ENCODE data around the gene JMJD7.
"Not testable (repeated sequence)": the region's sequence is repeated elsewhere in the genome, so short reads cannot be mapped to it uniquely, and the experiment has no call there.

The JMJD7 gene

GRCh38 chr15:41823502-41823901 is 4.4 kb upstream of the JMJD7 start:
- H3K27ac ChIP-seq (ENCODE audit: low read depth, low read length): no peak overlapping the region
- no peak overlapping the region for H3K4me3 ChIP-seq (ENCODE audit: low read depth, low read length)
- H3K27me3 ChIP-seq (ENCODE audit: control insufficient read depth, insufficient read depth, low read length): no peaks in the 10 kb centered on the region; the same call in 1 of the 2 replicates
- peaks cover under 1% of the 10 kb centered on the region for H3K4me1 ChIP-seq (ENCODE audit: control insufficient read depth, insufficient read depth, low read length)
- no peak overlapping the region for H3K9ac ChIP-seq (ENCODE audit: low read depth, low read length)
- H3K9me3 ChIP-seq (ENCODE audit: control insufficient read depth, insufficient read depth, low read length): no peaks in the 10 kb centered on the region
- peaks cover 14% of the 10 kb centered on the region for H3K36me3 ChIP-seq (ENCODE audit: control insufficient read depth, insufficient read depth, low read length)

GRCh38 chr15:41824062-41824745 is 3.7 kb upstream of the JMJD7 start:
- H3K4me1 ChIP-seq (ENCODE audit: control insufficient read depth, insufficient read depth, low read length): peaks cover 4% of the 10 kb centered on the region
- no peak overlapping the region for H3K27ac ChIP-seq (ENCODE audit: low read depth, low read length)
- no peak overlapping the region for H3K9ac ChIP-seq (ENCODE audit: low read depth, low read length)
- no peak overlapping the region for H3K4me3 ChIP-seq (ENCODE audit: low read depth, low read length)
- H3K9me3 ChIP-seq (ENCODE audit: control insufficient read depth, insufficient read depth, low read length): no peaks in the 10 kb centered on the region
- no peaks in the 10 kb centered on the region; the same call in 1 of the 2 replicates for H3K27me3 ChIP-seq (ENCODE audit: control insufficient read depth, insufficient read depth, low read length)
- peaks cover 8% of the 10 kb centered on the region; the same call in 1 of the 2 replicates for H3K36me3 ChIP-seq (ENCODE audit: control insufficient read depth, insufficient read depth, low read length)

- Histone ChIP-seq H3K9me3 (ENCODE audit: control insufficient read depth, insufficient read depth, low read length) (no peaks in the 10 kb centered on the region), H3K36me3 (ENCODE audit: control insufficient read depth, insufficient read depth, low read length) (peaks cover 7% of the 10 kb centered on the region; the same call in 1 of the 2 replicates), H3K27me3 (ENCODE audit: control insufficient read depth, insufficient read depth, low read length) (no peaks in the 10 kb centered on the region; the same call in 1 of the 2 replicates), H3K27ac (ENCODE audit: low read depth, low read length) (no peak overlapping the region), H3K9ac (ENCODE audit: low read depth, low read length) (no peak overlapping the region), H3K4me3 (ENCODE audit: low read depth, low read length) (no peak overlapping the region), H3K4me1 (ENCODE audit: control insufficient read depth, insufficient read depth, low read length) (peaks cover 4% of the 10 kb centered on the region)
Observed at GRCh38 chr15:41825145-41825544, 2.7 kb upstream of the JMJD7 start.

- Histone ChIP-seq H3K4me1 (ENCODE audit: control insufficient read depth, insufficient read depth, low read length) (peaks cover 4% of the 10 kb centered on the region), H3K4me3 (ENCODE audit: low read depth, low read length) (no peak overlapping the region), H3K27me3 (ENCODE audit: control insufficient read depth, insufficient read depth, low read length) (no peaks in the 10 kb centered on the region; the same call in 1 of the 2 replicates), H3K36me3 (ENCODE audit: control insufficient read depth, insufficient read depth, low read length) (peaks cover 7% of the 10 kb centered on the region; the same call in 1 of the 2 replicates), H3K27ac (ENCODE audit: low read depth, low read length) (no peak overlapping the region), H3K9ac (ENCODE audit: low read depth, low read length) (no peak overlapping the region), H3K9me3 (ENCODE audit: control insufficient read depth, insufficient read depth, low read length) (no peaks in the 10 kb centered on the region)
Observed at GRCh38 chr15:41825572-41826535, 2.0 kb upstream of the JMJD7 start.

- peak overlapping the region; percentile 97 for H3K4me3 ChIP-seq (ENCODE audit: low read depth, low read length)
- H3K27me3 ChIP-seq (ENCODE audit: control insufficient read depth, insufficient read depth, low read length): no peaks in the 10 kb centered on the region; the same call in 1 of the 2 replicates
- H3K4me1 ChIP-seq (ENCODE audit: control insufficient read depth, insufficient read depth, low read length): peaks cover 4% of the 10 kb centered on the region
- H3K36me3 ChIP-seq (ENCODE audit: control insufficient read depth, insufficient read depth, low read length): peaks cover 15% of the 10 kb centered on the region
- no peak overlapping the region for H3K27ac ChIP-seq (ENCODE audit: low read depth, low read length)
- H3K9ac ChIP-seq (ENCODE audit: low read depth, low read length): no peak overlapping the region
- H3K9me3 ChIP-seq (ENCODE audit: control insufficient read depth, insufficient read depth, low read length): no peaks in the 10 kb centered on the region
Observed at GRCh38 chr15:41827290-41827879, 507 bp upstream of the JMJD7 start.

- Histone ChIP-seq H3K27me3 (ENCODE audit: control insufficient read depth, insufficient read depth, low read length) (no peaks in the 10 kb centered on the region; the same call in 1 of the 2 replicates), H3K27ac (ENCODE audit: low read depth, low read length) (no peak overlapping the region), H3K4me1 (ENCODE audit: control insufficient read depth, insufficient read depth, low read length) (peaks cover 4% of the 10 kb centered on the region), H3K36me3 (ENCODE audit: control insufficient read depth, insufficient read depth, low read length) (peaks cover 12% of the 10 kb centered on the region), H3K9ac (ENCODE audit: low read depth, low read length) (no peak overlapping the region), H3K4me3 (ENCODE audit: low read depth, low read length) (peak overlapping the region; percentile 97), H3K9me3 (ENCODE audit: control insufficient read depth, insufficient read depth, low read length) (no peaks in the 10 kb centered on the region)
Observed at GRCh38 chr15:41828807-41829141, 882 bp downstream of the JMJD7 start.

GRCh38 chr15:41829959-41830646 is 2.2 kb downstream of the JMJD7 start:
- Histone ChIP-seq H3K9me3 (ENCODE audit: control insufficient read depth, insufficient read depth, low read length) (no peaks in the 10 kb centered on the region), H3K4me1 (ENCODE audit: control insufficient read depth, insufficient read depth, low read length) (peaks cover 4% of the 10 kb centered on the region), H3K9ac (ENCODE audit: low read depth, low read length) (no peak overlapping the region), H3K4me3 (ENCODE audit: low read depth, low read length) (no peak overlapping the region), H3K36me3 (ENCODE audit: control insufficient read depth, insufficient read depth, low read length) (peaks cover 12% of the 10 kb centered on the region), H3K27ac (ENCODE audit: low read depth, low read length) (no peak overlapping the region), H3K27me3 (ENCODE audit: control insufficient read depth, insufficient read depth, low read length) (no peaks in the 10 kb centered on the region; the same call in 1 of the 2 replicates)

GRCh38 chr15:41831291-41831690 is 3.4 kb downstream of the JMJD7 start:
- not testable (repeated sequence) for H3K27ac ChIP-seq (ENCODE audit: low read depth, low read length); H3K4me3 ChIP-seq (ENCODE audit: low read depth, low read length); H3K27me3 ChIP-seq (ENCODE audit: control insufficient read depth, insufficient read depth, low read length); H3K9ac ChIP-seq (ENCODE audit: low read depth, low read length); H3K4me1 ChIP-seq (ENCODE audit: control insufficient read depth, insufficient read depth, low read length); H3K9me3 ChIP-seq (ENCODE audit: control insufficient read depth, insufficient read depth, low read length)
- peaks cover 12% of the 10 kb centered on the region for H3K36me3 ChIP-seq (ENCODE audit: control insufficient read depth, insufficient read depth, low read length)

GRCh38 chr15:41832208-41832607 is 4.3 kb downstream of the JMJD7 start:
- peaks cover 12% of the 10 kb centered on the region for H3K36me3 ChIP-seq (ENCODE audit: control insufficient read depth, insufficient read depth, low read length)
- H3K9ac ChIP-seq (ENCODE audit: low read depth, low read length): no peak overlapping the region
- H3K4me1 ChIP-seq (ENCODE audit: control insufficient read depth, insufficient read depth, low read length): peaks cover 4% of the 10 kb centered on the region
- H3K27me3 ChIP-seq (ENCODE audit: control insufficient read depth, insufficient read depth, low read length): no peaks in the 10 kb centered on the region
- no peaks in the 10 kb centered on the region for H3K9me3 ChIP-seq (ENCODE audit: control insufficient read depth, insufficient read depth, low read length)
- H3K4me3 ChIP-seq (ENCODE audit: low read depth, low read length): no peak overlapping the region
- no peak overlapping the region for H3K27ac ChIP-seq (ENCODE audit: low read depth, low read length)

- H3K27ac ChIP-seq (ENCODE audit: low read depth, low read length): no peak overlapping the region
- peaks cover 12% of the 10 kb centered on the region for H3K36me3 ChIP-seq (ENCODE audit: control insufficient read depth, insufficient read depth, low read length)
- H3K4me1 ChIP-seq (ENCODE audit: control insufficient read depth, insufficient read depth, low read length): peaks cover 4% of the 10 kb centered on the region
- H3K9me3 ChIP-seq (ENCODE audit: control insufficient read depth, insufficient read depth, low read length): no peaks in the 10 kb centered on the region
- no peaks in the 10 kb centered on the region for H3K27me3 ChIP-seq (ENCODE audit: control insufficient read depth, insufficient read depth, low read length)
- no peak overlapping the region for H3K4me3 ChIP-seq (ENCODE audit: low read depth, low read length)
- no peak overlapping the region for H3K9ac ChIP-seq (ENCODE audit: low read depth, low read length)
Observed at GRCh38 chr15:41832875-41833274, 5.0 kb downstream of the JMJD7 start.

All from HUES48 (cell line).